WTC11 (cell line): ENCODE data around the gene CENPM. TPM values are rescaled to one million over a fixed set of nuclear protein-coding genes. Genes with fewer than 3 reads are reported as not detected.

Experiments
- microRNA-seq: library from miRNA; unstranded; fragments of <30 nt; microRNA quantifications from one replicate; pipeline ENCODE4 v1.2.0, GENCODE V29; 2022; ENCODE audit warnings: borderline number of aligned reads
- total RNA-seq: library from RNA; stranded (reverse); gene quantifications from 3 replicates; pipeline ENCODE4 v1.2.3, GENCODE V29; 2021

CENPM gene
- total RNA-seq, 1 experiment from 2014 or later = 40.3 TPM

Small RNA genes lying within 50 kb of the gene (microRNA-seq; reads per million reads assigned to microRNA genes)
- 88.0 reads per million, percentile 62 among the genes with 10 or more reads in this experiment for gene MIR33A

Other genes with a start within 250 kb of the CENPM start
- 0.16 to 1.1 TPM (median 0.35 TPM) in 3 replicates for gene MEI1, start 247.6 kb downstream of the CENPM start, total RNA-seq
- gene CCDC134, start 146.5 kb downstream of the CENPM start, total RNA-seq = 19.0 to 21.3 TPM (median 19.2 TPM) in 3 replicates
- gene SREBF2, start 114.0 kb downstream of the CENPM start, total RNA-seq = 151 to 173 TPM (median 171 TPM) in 3 replicates
- gene SHISA8, start 32.1 kb downstream of the CENPM start, total RNA-seq = 2.1 to 2.4 TPM (median 2.2 TPM) in 3 replicates
- gene TNFRSF13C, start 20.3 kb downstream of the CENPM start, total RNA-seq = 2.8 to 3.6 TPM (median 2.8 TPM) in 3 replicates
- gene SEPTIN3, start 22.3 kb upstream of the CENPM start, total RNA-seq = 19.5 to 25.3 TPM (median 24.0 TPM) in 3 replicates
- gene WBP2NL, start 51.6 kb upstream of the CENPM start, total RNA-seq = not detected in 3 replicates
- 19.4 to 22.8 TPM (median 22.3 TPM) in 3 replicates for gene NAGA, start 123.7 kb upstream of the CENPM start, total RNA-seq
- 5.7 to 7.1 TPM (median 6.3 TPM) in 3 replicates for gene PHETA2, start 127.1 kb upstream of the CENPM start, total RNA-seq
- 39.9 to 50.6 TPM (median 49.6 TPM) in 3 replicates for gene SMDT1, start 132.5 kb upstream of the CENPM start, total RNA-seq
- gene NDUFA6, start 143.6 kb upstream of the CENPM start, total RNA-seq = 84.6 to 90.8 TPM (median 85.9 TPM) in 3 replicates
- 1.4 to 1.7 TPM (median 1.6 TPM) in 3 replicates for gene CYP2D6, start 183.7 kb upstream of the CENPM start, total RNA-seq